Left colon (tissue), 2 donors: ENCODE measurements around the gene SUPT20HL1. TPM values are rescaled to one million over a fixed set of nuclear protein-coding genes. Genes with fewer than 3 reads are reported as not detected.

Source experiments
- ATAC-seq: fragments of 200-7000 bp; cut with Tn5 transposase; one replicate; pipeline ENCODE4 v1.9.1; 2020; ENCODE audit warnings: mild to moderate bottlenecking, moderate library complexity
- DNase-seq, 2 donors: peaks; one replicate each; pipeline ENCODE4 v3.0.0-alpha.2; 2020
- intact Hi-C, 2 donors: fragments of 100-400 bp; cut with DNase I in 1 of 2; cut with micrococcal nuclease in 1 of 2; formaldehyde crosslinking; loops; one replicate each; pipeline versions ENCODE4 v1.11.2 to v1.14.0; 2022; cut with DNase I, micrococcal nuclease
- total RNA-seq, 2 donors: library from RNA; stranded (reverse); fragmentation: NEBNext Ultra II Directional; extraction: Animal tissue kit (Norgen Biotek cat#: 25700); gene quantifications; one replicate each; pipeline ENCODE4 v1.2.1, GENCODE V29; 2021
- donor health status: DM: no; HTN: no; CAD: no.
- donor health status: DM: yes; HTN: yes; CAD: no.

The SUPT20HL1 gene
- total RNA-seq, 2 donors from 2014 or later = not detected

DNA sequence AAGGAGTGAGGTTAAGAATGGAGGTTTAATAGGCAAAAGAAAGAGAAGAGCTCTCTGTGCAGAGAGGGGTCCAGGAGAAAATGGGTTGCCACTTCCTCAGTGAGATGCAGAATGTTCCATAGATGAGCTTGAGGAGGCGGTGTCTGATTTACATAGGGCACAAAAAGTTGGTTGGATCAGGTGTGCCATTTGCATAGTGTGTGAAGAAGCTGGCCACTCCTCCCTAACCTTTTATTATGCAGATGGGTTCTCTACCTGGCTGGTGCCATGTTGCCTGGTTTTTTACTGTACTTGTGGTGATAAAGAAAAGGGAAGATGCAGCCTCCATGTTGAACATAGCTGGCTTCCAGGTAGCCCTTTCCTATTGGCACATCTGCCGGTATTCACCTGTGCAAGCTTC lies 27.3 kb downstream of the SUPT20HL1 start:
- intact Hi-C loops = no loop called here
- ATAC-seq = no peak
- no peak for DNase-seq

DNA sequence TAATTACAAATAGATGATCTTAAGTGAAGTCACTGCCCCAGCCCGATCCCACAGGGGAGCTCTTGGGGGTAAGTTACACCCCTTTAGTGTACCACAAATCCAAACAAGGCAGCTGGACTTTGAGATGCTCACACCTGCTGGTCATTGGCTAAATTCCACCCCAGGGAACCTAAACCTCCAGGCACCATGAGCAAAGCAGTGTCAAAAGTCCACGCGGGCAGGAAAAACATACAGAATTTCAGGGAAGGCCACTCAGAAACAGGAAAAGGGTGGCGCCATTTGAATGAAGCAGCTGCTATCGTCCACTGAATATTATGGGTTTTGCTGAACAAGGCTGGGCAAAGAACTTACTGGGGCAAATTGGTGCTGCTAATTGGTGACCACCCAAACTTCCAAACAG lies 30.9 kb downstream of the SUPT20HL1 start:
- intact Hi-C loops = loop anchor here (10.0 kb wide), 2 partner anchors 103 to 163 kb away; no protein-coding TSS in a partner anchor
- ATAC-seq = no peak
- DNase-seq = no peak

DNA sequence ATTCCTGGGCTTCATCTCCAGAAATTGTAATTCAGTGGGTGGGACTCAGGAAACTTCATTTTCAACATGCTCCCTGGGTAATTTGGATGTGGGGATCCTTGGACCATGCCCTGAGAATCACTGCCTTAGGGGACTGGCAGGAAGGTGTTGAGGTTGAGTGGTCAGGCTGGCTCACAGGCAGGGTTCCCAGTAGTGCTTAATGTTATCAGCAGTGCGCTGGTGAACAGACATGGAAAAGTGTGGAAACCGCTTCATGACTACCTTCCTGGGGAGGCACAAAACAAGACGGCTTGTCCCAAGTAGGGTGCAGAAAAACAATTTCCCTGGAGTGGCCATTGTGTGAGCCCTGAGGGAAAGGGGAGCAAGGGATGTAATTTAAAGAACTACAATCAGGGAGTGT lies 31.4 kb downstream of the SUPT20HL1 start:
- ATAC-seq = no peak
- no peak for DNase-seq
- intact Hi-C loops = loop anchor here (10.0 kb wide), 2 partner anchors 103 to 163 kb away; no protein-coding TSS in a partner anchor

DNA sequence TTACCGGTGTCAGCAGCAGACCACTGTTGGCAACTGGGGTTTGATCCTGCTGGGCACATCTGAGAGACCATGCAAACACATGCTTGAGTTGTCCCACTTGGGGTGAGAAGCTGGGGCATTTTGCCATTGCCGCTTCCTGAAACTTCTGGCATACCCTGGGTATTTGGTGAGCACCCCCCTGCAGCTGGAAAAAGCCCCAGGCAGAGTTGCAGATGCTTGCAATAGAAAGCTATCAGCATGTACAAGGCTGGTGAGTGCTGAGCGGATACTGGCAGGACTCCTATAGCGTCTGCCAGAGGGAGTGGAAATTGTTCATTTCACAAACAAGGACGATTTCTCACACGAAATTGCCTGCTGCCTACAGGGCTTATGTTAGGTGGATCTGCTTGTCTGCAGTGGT lies 32.3 kb downstream of the SUPT20HL1 start:
- intact Hi-C loops = loop anchor here (10.0 kb wide), 2 partner anchors 102 to 162 kb away; no protein-coding TSS in a partner anchor
- ATAC-seq = no peak
- no peak for DNase-seq

DNA sequence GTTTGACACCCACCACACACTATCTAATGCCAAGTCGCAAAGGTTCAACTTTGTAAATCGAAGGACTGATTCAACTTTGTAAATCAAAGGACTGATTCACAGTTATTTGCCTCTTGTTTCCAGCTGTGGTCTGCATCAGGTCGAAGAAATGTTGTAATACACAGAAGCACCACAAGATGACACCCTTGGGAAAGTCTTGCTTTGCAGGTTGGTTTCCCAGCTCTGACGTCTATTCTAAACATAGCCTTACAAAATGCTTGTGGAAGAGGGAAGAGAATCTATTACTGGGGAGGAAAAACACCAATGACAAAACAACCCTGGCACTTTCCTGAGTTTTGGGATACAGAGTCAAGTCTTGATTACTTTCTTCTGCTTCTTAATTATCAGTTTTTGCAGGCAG lies 35.3 kb downstream of the SUPT20HL1 start:
- ATAC-seq (peak; percentile 86), DNase-seq (no peak)
- intact Hi-C loops = loop anchor here (10.0 kb wide), 2 partner anchors 99 to 159 kb away; no protein-coding TSS in a partner anchor

DNA sequence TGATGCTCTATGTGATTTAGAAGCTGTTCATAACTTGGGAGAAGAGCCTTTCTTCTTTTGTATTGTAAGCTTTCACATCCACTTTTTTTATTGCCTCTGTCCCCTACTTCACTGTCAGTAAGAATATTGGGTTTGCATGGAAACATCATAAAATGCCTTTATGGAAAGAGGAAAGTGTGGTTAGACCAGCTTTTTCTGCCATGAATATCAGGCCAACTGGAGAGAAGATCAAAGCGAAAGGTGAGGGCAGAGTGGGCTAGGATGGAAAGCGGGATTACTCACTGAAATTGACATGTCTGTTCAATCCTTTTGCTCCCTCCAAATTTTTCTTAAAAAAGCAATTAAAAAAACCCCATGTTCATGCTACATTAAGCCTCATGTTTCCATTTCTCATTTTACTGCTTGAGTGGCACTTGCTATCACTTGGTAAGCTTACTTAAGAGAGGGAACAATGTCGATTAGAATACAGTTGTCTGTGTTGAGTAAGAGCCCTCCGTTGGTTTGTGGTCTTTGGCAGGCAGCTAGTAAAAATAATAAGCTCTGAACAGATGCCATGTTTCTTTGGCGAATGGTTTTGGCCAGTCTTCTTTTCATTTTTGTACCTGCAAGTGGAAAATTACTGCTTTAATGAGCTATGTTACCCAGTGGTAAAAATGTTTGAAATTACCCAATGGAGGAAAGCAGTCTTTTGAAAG lies 35.9 kb downstream of the SUPT20HL1 start:
- no peak for ATAC-seq

DNA sequence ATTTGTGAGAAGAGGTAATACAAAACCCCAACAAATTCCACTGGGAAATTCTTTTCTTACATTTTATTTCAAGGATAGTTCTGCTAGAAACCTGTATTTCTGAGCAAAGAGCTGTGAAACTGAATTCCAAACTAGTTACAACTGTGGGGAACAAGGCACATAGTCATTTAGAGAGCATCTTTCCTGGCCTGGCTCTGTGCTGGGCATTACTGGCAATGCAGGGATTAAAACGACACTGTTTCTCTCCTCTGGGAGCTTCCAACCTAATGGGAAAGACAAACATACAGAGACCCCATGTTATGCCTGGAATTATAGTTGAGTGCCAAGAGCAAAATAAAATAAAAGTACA lies 36.5 kb downstream of the SUPT20HL1 start:
- DNase-seq (no peak), ATAC-seq (no peak)
- intact Hi-C loops = loop anchor here (10.0 kb wide), 2 partner anchors 98 to 158 kb away; no protein-coding TSS in a partner anchor

More for the DNA sequence above, 35.9 kb downstream of the SUPT20HL1 start:
- DNase-seq = no peak
- intact Hi-C loops = loop anchor here (10.0 kb wide), 2 partner anchors 98 to 158 kb away; no protein-coding TSS in a partner anchor

DNA sequence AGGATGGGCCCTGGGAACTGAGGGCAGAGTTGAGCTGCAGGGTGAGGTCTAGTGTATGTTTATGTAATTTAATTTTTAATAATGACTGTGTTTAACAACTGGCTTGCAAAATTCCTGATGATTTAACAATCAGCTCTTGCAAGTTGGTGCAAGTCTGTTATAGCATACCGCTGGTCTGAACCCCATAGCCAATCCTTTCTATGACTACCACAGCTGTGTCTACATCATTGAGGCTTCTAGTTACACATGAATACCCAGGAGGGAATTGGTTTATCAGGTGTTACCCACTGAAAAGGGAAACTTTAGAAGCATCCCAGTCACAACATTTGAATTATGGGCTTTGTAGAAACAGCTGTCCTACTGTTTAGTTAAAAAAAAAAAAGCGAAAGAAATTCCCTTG lies 38.3 kb downstream of the SUPT20HL1 start:
- DNase-seq = no peak
- intact Hi-C loops = loop anchor here (10.0 kb wide), 2 partner anchors 96 to 156 kb away; no protein-coding TSS in a partner anchor
- no peak for ATAC-seq

DNA sequence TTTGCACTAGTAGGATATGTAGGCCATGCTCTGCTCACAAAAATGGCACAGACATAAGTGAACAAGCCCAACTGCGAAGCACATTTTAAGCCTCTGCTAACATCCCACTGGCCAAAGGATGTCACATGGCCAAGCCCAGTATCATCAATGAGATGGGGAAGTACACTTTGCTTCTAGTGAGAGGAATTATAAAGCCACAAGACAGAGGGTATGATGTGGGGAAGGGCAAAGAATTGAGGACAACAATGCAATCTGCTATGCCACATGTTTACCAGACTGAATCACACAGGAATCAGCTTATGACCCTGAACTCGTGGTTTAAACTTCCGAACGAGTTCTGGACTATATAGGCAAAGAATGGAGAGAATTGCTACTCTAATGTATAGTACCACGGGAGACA lies 39.1 kb downstream of the SUPT20HL1 start:
- intact Hi-C loops = loop anchor here (10.0 kb wide), 2 partner anchors 95 to 155 kb away; no protein-coding TSS in a partner anchor
- no peak for DNase-seq
- ATAC-seq = no peak

DNA sequence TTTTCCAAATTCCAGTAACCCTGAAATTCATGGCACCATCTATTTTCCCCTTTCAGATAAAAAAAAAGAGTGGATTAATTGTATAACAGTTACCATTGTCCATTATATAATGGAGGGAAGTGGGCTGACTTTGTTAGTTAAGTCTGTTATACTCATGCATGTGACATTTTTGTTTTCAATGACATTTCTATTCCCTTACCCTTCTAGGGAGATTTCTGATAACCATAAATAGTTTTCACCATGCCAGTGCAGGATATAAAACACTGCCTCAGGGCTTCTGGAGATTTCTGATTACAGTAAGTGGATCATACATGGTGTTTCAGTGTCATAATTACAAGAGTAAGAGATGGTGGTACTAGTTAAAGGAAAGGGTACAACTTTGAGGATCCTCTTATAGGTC lies 45.5 kb downstream of the SUPT20HL1 start:
- DNase-seq (no peak), ATAC-seq (no peak)
- intact Hi-C loops = no loop called here

Other genes with a start within 250 kb of the SUPT20HL1 start
- gene ZFX, start 210.9 kb upstream of the SUPT20HL1 start, total RNA-seq = 10 to 100 TPM; 41.8 to 52.3 TPM
- gene SUPT20HL2, start 46.6 kb upstream of the SUPT20HL1 start, total RNA-seq = not detected
- 10 to 100 TPM; 16.2 to 24.2 TPM for gene PDK3, start 104.6 kb downstream of the SUPT20HL1 start, total RNA-seq